Activated naive CD8-positive, alpha-beta T cell (primary cell): ENCODE results near the gene AHR.

Experiments
- H3K27ac Mint-ChIP-seq: one replicate; pipeline ENCODE4 v1.8.0; 2021; ENCODE audit warnings: mixed read lengths
- H3K27me3 Mint-ChIP-seq: one replicate; pipeline ENCODE4 v1.8.0; 2021; ENCODE audit warnings: mixed read lengths
- H3K36me3 Mint-ChIP-seq: one replicate; pipeline ENCODE4 v1.8.0; 2021; ENCODE audit warnings: mixed read lengths
- H3K4me1 Mint-ChIP-seq: one replicate; pipeline ENCODE4 v1.8.0; 2021; ENCODE audit warnings: low read depth, mixed read lengths
- H3K4me3 Mint-ChIP-seq: one replicate; pipeline ENCODE4 v1.8.0; 2021; ENCODE audit warnings: mild to moderate bottlenecking, mixed read lengths
- H3K9me3 Mint-ChIP-seq: one replicate; pipeline ENCODE4 v1.8.0; 2021; ENCODE audit warnings: low read depth, mixed read lengths

AHR gene

DNA sequence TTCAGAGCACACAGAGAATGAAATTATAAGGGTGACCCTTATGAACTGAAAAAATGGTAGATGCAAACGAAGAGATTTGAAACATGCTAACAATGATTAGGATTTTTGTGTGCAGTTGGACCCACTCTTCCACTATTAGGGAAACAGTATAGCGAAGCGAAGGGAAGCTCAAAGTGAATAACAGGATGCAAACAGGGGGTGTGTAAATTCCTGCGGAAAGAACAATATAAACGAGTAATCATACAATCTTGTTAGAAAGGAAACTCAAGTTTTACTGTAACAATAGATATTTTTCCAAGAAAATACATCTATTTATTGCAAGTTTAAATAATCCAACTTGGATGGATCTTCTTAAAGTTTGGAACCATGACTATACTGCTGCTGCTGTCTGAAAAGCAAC, 14.7 kb downstream of the AHR start:
- H3K9me3 Mint-ChIP-seq, result no peaks in the 10 kb centered on the region
- no peak overlapping the region for H3K27ac Mint-ChIP-seq
- H3K36me3 Mint-ChIP-seq, result peaks cover 20% of the 10 kb centered on the region
- no peak overlapping the region for H3K4me3 Mint-ChIP-seq
- peaks cover 8% of the 10 kb centered on the region for H3K4me1 Mint-ChIP-seq
- no peaks in the 10 kb centered on the region for H3K27me3 Mint-ChIP-seq

DNA sequence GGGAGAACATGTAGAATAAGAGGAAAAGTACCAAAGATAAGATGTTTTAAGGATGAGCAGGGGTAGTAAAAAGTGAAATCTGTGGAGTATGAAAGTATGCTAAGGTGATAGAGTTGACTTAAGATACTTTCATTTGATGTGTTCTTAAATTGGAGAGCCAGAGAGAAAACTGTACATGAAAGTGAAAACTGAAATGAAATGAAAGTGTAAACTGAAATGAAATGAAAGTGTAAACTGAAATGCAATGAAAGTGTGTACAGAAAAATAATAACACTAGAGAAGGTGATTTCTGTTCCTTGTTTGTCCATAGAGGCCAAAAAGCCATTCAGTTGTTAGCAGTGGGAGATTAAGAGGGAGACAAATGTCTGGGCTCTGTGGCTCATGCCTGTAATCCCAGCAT, 17.5 kb downstream of the AHR start:
- no peak overlapping the region for H3K4me3 Mint-ChIP-seq
- H3K36me3 Mint-ChIP-seq, result peaks cover 27% of the 10 kb centered on the region
- peaks cover 20% of the 10 kb centered on the region for H3K4me1 Mint-ChIP-seq
- H3K27me3 Mint-ChIP-seq, result no peaks in the 10 kb centered on the region
- no peaks in the 10 kb centered on the region for H3K9me3 Mint-ChIP-seq
- H3K27ac Mint-ChIP-seq, result no peak overlapping the region

DNA sequence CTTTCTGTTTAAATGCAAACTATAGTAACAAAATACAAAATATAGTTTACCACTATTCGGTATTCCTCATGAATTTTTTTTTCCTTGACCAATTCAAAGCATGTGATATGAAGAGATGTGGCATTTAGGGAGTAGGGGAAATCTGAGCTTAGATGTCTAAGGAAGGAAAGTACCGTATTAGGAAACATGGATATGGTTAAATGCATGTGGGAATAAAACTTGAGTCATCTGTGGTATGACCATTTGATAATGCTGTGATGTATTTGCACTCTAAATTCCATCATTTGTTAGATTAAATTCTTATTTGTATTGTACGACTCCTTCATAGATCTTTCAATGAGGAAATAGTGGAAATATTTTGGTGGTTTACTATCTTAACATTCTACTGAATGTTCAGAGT, 19.7 kb downstream of the AHR start:
- Mint-ChIP-seq H3K27me3 (no peaks in the 10 kb centered on the region), H3K4me1 (peaks cover 20% of the 10 kb centered on the region), H3K4me3 (no peak overlapping the region), H3K27ac (no peak overlapping the region), H3K9me3 (no peaks in the 10 kb centered on the region), H3K36me3 (peaks cover 24% of the 10 kb centered on the region)

DNA sequence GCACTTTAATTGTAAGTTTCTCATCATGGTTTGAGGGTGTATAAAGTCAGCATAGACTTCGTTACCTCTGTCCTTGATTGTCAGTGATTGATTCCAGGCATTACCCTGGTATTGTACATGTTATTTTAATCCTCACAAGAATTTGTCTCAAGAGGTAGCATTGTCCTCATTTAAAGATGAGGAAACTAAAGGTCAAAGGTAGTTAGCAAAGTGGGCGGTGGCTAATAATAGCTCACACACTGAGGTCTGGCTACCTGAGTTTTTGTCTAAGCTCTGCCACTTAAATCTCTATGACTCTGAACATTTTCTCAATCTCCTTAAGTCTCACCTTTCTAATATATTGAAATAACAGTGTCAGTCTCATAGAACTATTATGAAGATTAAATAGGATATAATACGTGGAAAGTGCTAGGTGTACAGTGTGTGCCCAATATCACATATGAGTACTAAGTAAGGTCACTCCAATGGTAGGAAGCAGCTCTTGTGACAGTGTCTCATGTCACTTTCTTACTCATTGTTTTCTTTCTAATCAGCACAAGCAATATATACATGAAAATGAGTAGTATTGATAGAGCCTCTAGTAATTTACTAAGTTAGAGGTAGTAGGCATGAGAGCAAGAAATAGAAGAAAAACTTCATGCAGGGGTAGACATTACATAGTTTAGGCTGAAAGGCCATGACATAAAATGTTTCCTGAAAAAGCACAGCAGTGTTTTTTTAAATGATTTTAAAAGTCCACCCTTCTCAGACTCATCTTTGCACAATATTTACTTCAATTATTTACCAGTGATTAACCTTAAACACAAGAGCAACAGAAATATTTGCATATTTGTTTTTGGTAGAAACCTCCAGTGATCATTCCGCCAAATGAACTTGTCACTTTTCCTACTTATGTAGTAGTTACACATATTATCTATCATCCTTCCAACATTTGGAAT, 21.0 kb downstream of the AHR start:
- H3K27ac Mint-ChIP-seq, result no peak overlapping the region
- H3K36me3 Mint-ChIP-seq, result peaks cover 24% of the 10 kb centered on the region
- no peaks in the 10 kb centered on the region for H3K27me3 Mint-ChIP-seq
- H3K9me3 Mint-ChIP-seq, result no peaks in the 10 kb centered on the region
- peaks cover 20% of the 10 kb centered on the region for H3K4me1 Mint-ChIP-seq
- no peak overlapping the region for H3K4me3 Mint-ChIP-seq

DNA sequence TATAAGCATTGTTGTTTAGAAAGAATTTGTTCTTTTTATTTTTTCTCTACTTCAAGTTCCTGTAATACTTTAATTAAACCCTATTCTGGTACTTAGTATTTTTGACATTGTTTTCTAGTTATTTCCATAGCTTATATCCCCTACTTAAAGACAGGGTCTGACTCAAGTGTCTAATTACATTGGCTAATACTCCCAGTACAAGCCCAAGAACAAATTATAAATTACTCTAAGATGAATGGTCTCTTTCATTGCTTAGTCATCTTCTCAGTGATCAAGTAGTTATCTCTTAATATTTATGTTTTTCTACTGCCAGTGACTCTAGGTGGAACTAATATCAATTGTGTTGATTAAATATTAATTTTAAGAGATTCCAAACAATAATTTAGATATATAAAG, 21.6 kb downstream of the AHR start:
- no peak overlapping the region for H3K27ac Mint-ChIP-seq
- no peaks in the 10 kb centered on the region for H3K27me3 Mint-ChIP-seq
- H3K9me3 Mint-ChIP-seq, result no peaks in the 10 kb centered on the region
- peaks cover 24% of the 10 kb centered on the region for H3K36me3 Mint-ChIP-seq
- H3K4me3 Mint-ChIP-seq, result no peak overlapping the region
- H3K4me1 Mint-ChIP-seq, result peaks cover 20% of the 10 kb centered on the region

DNA sequence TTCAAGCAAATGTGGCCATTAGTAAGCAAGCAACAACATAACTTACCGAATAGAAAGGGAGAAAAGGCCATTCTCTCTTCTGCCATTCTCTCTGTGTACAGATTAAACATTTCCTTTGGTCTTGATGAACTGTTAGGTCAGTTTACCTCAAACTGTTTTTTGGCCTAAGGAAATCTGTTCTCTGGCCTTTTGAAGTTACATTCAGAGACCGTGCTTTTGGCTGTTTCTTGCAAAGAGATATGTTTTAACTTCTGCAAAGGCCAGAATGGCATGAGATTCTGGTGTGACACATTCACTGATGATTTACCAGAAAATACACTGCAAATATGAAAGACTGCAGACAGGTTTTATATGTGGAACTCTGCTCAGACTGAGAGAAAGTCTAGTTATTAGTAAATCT, 22.2 kb downstream of the AHR start:
- Mint-ChIP-seq H3K4me1 (peaks cover 22% of the 10 kb centered on the region), H3K36me3 (peaks cover 27% of the 10 kb centered on the region), H3K27me3 (no peaks in the 10 kb centered on the region), H3K4me3 (no peak overlapping the region), H3K9me3 (no peaks in the 10 kb centered on the region), H3K27ac (no peak overlapping the region)

DNA sequence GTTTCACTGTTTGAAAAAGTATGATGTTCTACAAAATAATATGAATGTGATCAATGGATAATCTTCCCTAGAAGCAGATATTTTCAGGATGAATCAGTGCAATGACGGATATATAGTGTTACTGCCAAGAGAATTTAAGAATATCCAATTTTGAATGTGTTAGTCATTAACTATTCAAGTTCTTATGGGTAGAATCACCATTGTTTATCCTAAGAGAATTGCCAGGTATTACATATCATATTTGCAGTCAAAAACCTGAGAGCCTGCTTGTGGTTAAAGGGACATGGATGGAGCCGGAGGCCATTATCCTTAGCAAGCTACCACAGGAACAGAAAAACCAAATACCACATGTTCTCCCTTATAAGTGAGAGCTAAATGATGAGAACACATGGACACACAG, 26.9 kb downstream of the AHR start:
- Mint-ChIP-seq H3K9me3 (no peaks in the 10 kb centered on the region), H3K27me3 (no peaks in the 10 kb centered on the region), H3K4me3 (no peak overlapping the region), H3K27ac (peak overlapping the region; percentile 28), H3K4me1 (peaks cover 5% of the 10 kb centered on the region), H3K36me3 (peaks cover 22% of the 10 kb centered on the region)

DNA sequence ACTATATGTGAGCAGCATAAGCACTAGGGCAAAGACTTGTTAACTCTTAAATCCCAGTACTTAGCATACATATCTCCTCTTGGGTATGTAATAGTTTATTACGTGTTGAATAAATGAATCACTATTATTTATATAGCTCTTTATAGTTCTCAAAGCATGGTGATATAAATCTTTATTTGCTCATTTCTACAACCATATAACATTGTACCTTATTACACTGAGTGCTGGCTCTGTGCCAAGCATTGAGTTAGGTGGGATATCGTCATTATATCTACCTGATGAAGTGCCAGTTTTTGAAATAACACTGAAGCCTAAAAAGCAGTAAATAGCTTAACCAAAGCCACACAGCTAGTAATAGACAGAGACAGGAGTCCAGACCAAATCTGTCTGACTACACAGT, 27.9 kb downstream of the AHR start:
- H3K4me1 Mint-ChIP-seq, result peaks cover 5% of the 10 kb centered on the region
- no peaks in the 10 kb centered on the region for H3K27me3 Mint-ChIP-seq
- peaks cover 23% of the 10 kb centered on the region for H3K36me3 Mint-ChIP-seq

DNA sequence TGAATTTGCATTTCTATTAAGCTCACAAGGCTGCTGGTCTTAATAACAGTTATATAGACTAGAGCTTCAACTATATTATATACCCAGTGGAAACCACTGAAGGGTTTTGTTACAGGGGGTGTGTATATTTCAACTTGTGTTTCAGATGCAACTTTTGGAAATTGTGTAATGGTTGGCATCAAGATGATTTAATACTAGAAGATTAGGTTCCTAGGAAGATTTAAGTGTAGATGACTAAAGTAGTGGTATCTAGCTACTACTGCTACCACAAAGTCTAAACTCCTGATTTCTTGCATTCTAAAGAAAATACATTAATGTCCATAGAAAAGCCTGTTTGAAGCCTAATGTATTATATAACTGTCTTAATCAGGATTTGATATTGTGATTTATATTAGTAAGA, 30.2 kb downstream of the AHR start:
- Mint-ChIP-seq H3K27me3 (no peaks in the 10 kb centered on the region), H3K27ac (no peak overlapping the region), H3K4me3 (no peak overlapping the region), H3K9me3 (no peaks in the 10 kb centered on the region), H3K4me1 (peaks cover 5% of the 10 kb centered on the region), H3K36me3 (peaks cover 22% of the 10 kb centered on the region)

More for the DNA sequence above, 27.9 kb downstream of the AHR start:
- Mint-ChIP-seq H3K27ac (no peak overlapping the region), H3K9me3 (no peaks in the 10 kb centered on the region), H3K4me3 (no peak overlapping the region)

DNA sequence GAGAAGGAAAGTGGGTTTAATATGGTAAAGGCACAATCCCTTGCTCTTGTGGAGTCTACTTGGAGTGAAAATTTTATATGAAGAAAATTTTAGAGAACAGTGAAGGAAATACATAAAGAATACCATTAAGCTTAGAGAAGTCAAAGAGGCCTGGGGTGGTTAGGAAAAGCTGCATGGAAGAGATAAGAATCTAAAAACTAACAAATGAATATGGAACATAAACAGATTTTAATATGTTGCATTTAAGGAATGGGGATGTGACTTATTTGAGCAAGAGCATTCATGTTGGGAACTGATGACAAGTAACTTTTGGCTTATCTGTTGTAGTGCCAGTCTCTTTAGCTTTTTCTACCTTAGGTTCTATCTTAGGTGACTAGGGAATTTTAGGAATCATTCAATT, 31.0 kb downstream of the AHR start:
- Mint-ChIP-seq H3K36me3 (peaks cover 23% of the 10 kb centered on the region), H3K4me1 (peaks cover 5% of the 10 kb centered on the region), H3K9me3 (no peaks in the 10 kb centered on the region), H3K4me3 (no peak overlapping the region), H3K27ac (no peak overlapping the region), H3K27me3 (no peaks in the 10 kb centered on the region)

DNA sequence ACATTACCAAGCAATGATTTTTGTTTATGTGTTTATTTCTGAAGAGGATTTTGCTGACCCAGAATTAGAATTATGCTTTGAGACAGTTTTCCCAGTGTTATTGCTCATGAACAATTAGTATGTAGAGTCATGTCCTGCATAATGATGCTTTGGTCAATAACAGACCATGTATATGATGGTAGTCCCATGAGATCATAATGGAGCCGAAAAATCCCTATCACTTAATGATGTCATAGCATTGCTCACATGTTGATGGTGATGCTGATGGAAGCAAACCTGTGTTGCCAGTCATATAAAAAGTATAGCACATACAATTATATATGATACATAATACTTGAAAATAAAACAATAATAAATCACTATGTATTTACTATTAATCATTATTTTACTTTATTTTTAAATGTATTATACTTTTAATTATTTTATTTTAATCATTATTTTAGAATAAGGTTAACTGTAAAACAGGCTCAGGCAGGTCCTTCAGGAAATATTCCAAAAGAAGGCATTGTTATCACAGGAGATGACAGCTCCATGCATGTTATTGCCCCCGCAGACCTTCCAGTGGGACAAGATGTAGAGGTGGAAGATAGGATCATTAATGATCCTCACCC, 33.5 kb downstream of the AHR start:
- peaks cover 26% of the 10 kb centered on the region for H3K36me3 Mint-ChIP-seq
- H3K9me3 Mint-ChIP-seq, result no peaks in the 10 kb centered on the region
- no peaks in the 10 kb centered on the region for H3K27me3 Mint-ChIP-seq
- H3K4me1 Mint-ChIP-seq, result no peaks in the 10 kb centered on the region
- no peak overlapping the region for H3K27ac Mint-ChIP-seq
- no peak overlapping the region for H3K4me3 Mint-ChIP-seq

DNA sequence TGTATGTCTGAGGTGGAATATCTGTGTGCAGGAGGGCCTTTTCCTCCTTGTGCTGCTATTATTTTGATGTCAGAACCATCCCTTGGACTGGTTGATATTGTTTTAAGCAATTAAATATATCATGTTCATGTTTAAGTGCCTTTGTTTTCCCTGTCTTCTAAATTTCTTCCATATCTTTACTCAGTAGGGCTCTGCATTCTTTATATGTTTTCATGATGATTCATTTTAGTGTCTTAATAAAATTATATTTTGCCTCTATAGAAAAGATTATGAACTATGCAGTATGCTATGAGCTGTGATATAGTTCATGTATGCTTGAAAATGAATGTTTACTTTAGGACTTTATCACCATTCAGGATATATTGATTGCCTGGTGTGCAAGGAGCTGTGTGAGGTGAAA, 34.8 kb downstream of the AHR start:
- Mint-ChIP-seq H3K9me3 (peaks cover 3% of the 10 kb centered on the region), H3K27ac (no peak overlapping the region), H3K4me1 (no peaks in the 10 kb centered on the region), H3K27me3 (no peaks in the 10 kb centered on the region), H3K4me3 (no peak overlapping the region), H3K36me3 (peaks cover 26% of the 10 kb centered on the region)

DNA sequence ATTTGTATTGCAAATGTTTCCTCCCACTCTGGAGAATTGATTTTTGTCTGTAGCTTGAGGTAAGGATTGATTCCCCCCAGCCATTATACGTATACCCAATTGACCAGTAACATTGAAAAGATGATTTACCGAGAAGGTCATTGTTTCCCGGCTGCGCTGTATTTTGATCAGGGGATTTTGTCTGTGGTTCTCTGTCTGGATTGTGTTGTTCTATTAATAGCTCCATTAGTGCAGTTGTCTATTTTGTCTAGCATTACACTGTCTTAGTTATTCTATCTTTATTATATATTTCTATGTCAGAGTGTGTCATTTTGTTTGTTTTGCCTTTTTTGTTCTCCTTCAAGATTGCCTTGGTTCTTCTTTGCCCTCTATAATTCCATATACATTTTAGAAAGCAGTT, 37.7 kb downstream of the AHR start:
- no peak overlapping the region for H3K4me3 Mint-ChIP-seq
- H3K4me1 Mint-ChIP-seq, result peaks cover 6% of the 10 kb centered on the region
- H3K27me3 Mint-ChIP-seq, result no peaks in the 10 kb centered on the region
- H3K36me3 Mint-ChIP-seq, result peaks cover 28% of the 10 kb centered on the region
- no peak overlapping the region for H3K27ac Mint-ChIP-seq
- peaks cover 3% of the 10 kb centered on the region for H3K9me3 Mint-ChIP-seq

DNA sequence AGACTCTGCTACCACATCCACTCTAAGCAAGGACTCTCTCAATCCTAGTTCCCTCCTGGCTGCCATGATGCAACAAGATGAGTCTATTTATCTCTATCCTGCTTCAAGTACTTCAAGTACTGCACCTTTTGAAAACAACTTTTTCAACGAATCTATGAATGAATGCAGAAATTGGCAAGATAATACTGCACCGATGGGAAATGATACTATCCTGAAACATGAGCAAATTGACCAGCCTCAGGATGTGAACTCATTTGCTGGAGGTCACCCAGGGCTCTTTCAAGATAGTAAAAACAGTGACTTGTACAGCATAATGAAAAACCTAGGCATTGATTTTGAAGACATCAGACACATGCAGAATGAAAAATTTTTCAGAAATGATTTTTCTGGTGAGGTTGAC, 40.7 kb downstream of the AHR start:
- H3K27ac Mint-ChIP-seq, result no peak overlapping the region
- peaks cover 13% of the 10 kb centered on the region for H3K4me1 Mint-ChIP-seq
- no peaks in the 10 kb centered on the region for H3K27me3 Mint-ChIP-seq
- H3K36me3 Mint-ChIP-seq, result peaks cover 32% of the 10 kb centered on the region
- H3K9me3 Mint-ChIP-seq, result peaks cover 3% of the 10 kb centered on the region
- no peak overlapping the region for H3K4me3 Mint-ChIP-seq

DNA sequence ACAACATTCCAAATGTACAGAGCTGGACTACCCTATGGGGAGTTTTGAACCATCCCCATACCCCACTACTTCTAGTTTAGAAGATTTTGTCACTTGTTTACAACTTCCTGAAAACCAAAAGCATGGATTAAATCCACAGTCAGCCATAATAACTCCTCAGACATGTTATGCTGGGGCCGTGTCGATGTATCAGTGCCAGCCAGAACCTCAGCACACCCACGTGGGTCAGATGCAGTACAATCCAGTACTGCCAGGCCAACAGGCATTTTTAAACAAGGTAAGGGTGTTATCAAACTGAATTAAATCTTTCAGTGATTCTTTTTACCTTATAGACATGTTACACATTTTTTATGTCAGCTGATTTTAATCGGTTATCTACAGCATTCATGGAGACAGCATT, 41.5 kb downstream of the AHR start:
- Mint-ChIP-seq H3K4me3 (no peak overlapping the region), H3K36me3 (peaks cover 30% of the 10 kb centered on the region), H3K27ac (no peak overlapping the region), H3K9me3 (peaks cover 3% of the 10 kb centered on the region), H3K4me1 (peaks cover 13% of the 10 kb centered on the region), H3K27me3 (no peaks in the 10 kb centered on the region)

DNA sequence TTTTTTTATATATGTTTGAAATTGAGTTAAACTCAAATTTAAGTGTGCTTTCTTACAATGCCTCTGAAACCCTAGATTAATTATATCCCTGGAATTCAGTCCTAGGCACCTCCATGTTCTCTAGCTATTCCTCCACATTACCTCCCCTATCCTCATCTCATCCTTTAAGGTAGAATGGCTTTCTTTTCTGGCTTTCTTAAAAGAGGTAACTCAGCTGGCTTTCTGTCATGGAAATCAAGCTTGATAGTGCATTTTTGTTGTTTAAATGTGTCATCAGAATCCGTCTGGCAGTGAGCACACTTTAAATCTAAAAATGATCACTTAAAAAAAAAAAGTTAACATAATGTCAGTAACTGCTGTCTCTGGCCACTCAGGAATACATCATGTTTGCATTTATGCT, 42.2 kb downstream of the AHR start:
- Mint-ChIP-seq H3K4me1 (peaks cover 13% of the 10 kb centered on the region), H3K27me3 (no peaks in the 10 kb centered on the region), H3K36me3 (peaks cover 29% of the 10 kb centered on the region), H3K9me3 (peaks cover 3% of the 10 kb centered on the region), H3K27ac (no peak overlapping the region), H3K4me3 (no peak overlapping the region)
